Esophagus squamous epithelium (tissue), 4 donors: ENCODE measurements around the gene TM9SF4.

Experiments used
- POLR2A ChIP-seq, 4 donors: fragments of 450-650 bp; IDR thresholded peaks; one replicate each; pipeline ENCODE4 v1.6.1; 2017; ENCODE audit warnings: antibody characterized with exemption in 4 of 4, mild to moderate bottlenecking in 4 of 4, moderate library complexity in 3 of 4
- TF ChIP-seq, protein P1 (sequence below), 6 experiments: fragments of 450-650 bp in 4 of 6; fragments of 200-600 bp in 2 of 6; sonication (generic) in 2 of 6; IDR thresholded peaks; one replicate each; pipeline ENCODE4 v1.5.1; 2016 to 2019; ENCODE audit warnings: antibody characterized with exemption in 6 of 6, mild to moderate bottlenecking in 4 of 6, moderate library complexity in 4 of 6

DNA sequence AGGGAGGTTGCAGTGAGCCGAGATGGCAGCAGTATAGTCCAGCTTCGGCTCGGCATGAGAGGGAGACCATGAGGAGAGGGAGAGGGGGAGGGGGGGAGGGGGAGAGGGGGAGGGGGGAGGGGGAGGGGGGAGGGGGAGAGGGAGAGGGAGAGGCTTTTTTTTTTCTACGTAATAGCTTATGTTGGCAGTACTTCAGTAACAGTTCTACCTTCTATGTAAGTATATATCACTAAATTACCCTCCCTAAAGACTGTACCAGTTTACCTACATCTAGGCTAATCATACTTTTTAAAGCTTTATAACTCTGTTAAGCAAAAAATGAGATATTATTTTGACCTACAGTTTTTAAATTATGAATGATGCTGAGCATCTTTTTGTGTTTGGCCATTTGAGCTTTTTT is 13.6 kb downstream of the TM9SF4 start:
- TF ChIP-seq, protein P1, sequence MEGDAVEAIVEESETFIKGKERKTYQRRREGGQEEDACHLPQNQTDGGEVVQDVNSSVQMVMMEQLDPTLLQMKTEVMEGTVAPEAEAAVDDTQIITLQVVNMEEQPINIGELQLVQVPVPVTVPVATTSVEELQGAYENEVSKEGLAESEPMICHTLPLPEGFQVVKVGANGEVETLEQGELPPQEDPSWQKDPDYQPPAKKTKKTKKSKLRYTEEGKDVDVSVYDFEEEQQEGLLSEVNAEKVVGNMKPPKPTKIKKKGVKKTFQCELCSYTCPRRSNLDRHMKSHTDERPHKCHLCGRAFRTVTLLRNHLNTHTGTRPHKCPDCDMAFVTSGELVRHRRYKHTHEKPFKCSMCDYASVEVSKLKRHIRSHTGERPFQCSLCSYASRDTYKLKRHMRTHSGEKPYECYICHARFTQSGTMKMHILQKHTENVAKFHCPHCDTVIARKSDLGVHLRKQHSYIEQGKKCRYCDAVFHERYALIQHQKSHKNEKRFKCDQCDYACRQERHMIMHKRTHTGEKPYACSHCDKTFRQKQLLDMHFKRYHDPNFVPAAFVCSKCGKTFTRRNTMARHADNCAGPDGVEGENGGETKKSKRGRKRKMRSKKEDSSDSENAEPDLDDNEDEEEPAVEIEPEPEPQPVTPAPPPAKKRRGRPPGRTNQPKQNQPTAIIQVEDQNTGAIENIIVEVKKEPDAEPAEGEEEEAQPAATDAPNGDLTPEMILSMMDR (IDR thresholded peaks at IDR 0.05) = no peak
- TF ChIP-seq POLR2A (IDR thresholded peaks at IDR 0.05) = no peak
